Neural cell (in vitro differentiated cells): ENCODE results near the gene PLCL1.

ENCODE experiments used
- CTCF ChIP-seq: fragments of 450-650 bp; IDR thresholded peaks from 2 replicates; pipeline ENCODE4 v1.5.1; 2014; ENCODE audit warnings: antibody characterized with exemption, mild to moderate bottlenecking, moderate library complexity; ENCODE audit not compliant: poor library complexity, severe bottlenecking
- EP300 ChIP-seq: fragments of 450-650 bp; conservative IDR thresholded peaks from 2 replicates; pipeline ENCODE4 v1.6.1; 2014; ENCODE audit warnings: antibody characterized with exemption, mild to moderate bottlenecking, moderate library complexity; ENCODE audit not compliant: poor library complexity, severe bottlenecking
- EZH2 ChIP-seq: fragments of 200-600, 300-800 bp; shearing (Covaris generic), sonication (generic); IDR thresholded peaks from 2 replicates; pipeline ENCODE4 v1.6.1; 2014; ENCODE audit warnings: antibody characterized with exemption, low read length, borderline replicate concordance, mild to moderate bottlenecking; ENCODE audit not compliant: insufficient read depth, poor library complexity, severe bottlenecking
- POLR2AphosphoS5 ChIP-seq: IDR thresholded peaks from 2 replicates; pipeline ENCODE4 v1.6.1; 2012
- TAF1 ChIP-seq: IDR thresholded peaks from 2 replicates; pipeline ENCODE4 v1.6.1; 2012; ENCODE audit warnings: low read depth
- TF ChIP-seq, protein P1 (sequence below): IDR thresholded peaks from 2 replicates; pipeline ENCODE4 v1.6.1; 2012; ENCODE audit warnings: borderline replicate concordance

- TF ChIP-seq CTCF, result no peak
- no peak for TF ChIP-seq POLR2AphosphoS5
- TF ChIP-seq, protein P1, sequence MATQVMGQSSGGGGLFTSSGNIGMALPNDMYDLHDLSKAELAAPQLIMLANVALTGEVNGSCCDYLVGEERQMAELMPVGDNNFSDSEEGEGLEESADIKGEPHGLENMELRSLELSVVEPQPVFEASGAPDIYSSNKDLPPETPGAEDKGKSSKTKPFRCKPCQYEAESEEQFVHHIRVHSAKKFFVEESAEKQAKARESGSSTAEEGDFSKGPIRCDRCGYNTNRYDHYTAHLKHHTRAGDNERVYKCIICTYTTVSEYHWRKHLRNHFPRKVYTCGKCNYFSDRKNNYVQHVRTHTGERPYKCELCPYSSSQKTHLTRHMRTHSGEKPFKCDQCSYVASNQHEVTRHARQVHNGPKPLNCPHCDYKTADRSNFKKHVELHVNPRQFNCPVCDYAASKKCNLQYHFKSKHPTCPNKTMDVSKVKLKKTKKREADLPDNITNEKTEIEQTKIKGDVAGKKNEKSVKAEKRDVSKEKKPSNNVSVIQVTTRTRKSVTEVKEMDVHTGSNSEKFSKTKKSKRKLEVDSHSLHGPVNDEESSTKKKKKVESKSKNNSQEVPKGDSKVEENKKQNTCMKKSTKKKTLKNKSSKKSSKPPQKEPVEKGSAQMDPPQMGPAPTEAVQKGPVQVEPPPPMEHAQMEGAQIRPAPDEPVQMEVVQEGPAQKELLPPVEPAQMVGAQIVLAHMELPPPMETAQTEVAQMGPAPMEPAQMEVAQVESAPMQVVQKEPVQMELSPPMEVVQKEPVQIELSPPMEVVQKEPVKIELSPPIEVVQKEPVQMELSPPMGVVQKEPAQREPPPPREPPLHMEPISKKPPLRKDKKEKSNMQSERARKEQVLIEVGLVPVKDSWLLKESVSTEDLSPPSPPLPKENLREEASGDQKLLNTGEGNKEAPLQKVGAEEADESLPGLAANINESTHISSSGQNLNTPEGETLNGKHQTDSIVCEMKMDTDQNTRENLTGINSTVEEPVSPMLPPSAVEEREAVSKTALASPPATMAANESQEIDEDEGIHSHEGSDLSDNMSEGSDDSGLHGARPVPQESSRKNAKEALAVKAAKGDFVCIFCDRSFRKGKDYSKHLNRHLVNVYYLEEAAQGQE, result no peak
- no peak for TF ChIP-seq TAF1
- TF ChIP-seq EP300, result no peak
- no peak for TF ChIP-seq EZH2
Measured at GRCh38 chr2:198114064-198114463, 309.7 kb downstream of the PLCL1 start.
